22Rv1 (cell line): Measurements from ENCODE around the gene NTPCR.

ENCODE experiments used
- ZFX ChIP-seq: fragments of 450-650 bp; IDR thresholded peaks from 2 replicates; pipeline ENCODE4 v1.6.1; 2017; ENCODE audit warnings: antibody characterized with exemption, borderline replicate concordance
- TF ChIP-seq, protein P1 (sequence below): fragments of 450-650 bp; IDR thresholded peaks from 2 replicates; pipeline ENCODE4 v1.5.1; 2017; ENCODE audit warnings: mild to moderate bottlenecking

- TF ChIP-seq ZFX = no peak
- TF ChIP-seq, protein P1, sequence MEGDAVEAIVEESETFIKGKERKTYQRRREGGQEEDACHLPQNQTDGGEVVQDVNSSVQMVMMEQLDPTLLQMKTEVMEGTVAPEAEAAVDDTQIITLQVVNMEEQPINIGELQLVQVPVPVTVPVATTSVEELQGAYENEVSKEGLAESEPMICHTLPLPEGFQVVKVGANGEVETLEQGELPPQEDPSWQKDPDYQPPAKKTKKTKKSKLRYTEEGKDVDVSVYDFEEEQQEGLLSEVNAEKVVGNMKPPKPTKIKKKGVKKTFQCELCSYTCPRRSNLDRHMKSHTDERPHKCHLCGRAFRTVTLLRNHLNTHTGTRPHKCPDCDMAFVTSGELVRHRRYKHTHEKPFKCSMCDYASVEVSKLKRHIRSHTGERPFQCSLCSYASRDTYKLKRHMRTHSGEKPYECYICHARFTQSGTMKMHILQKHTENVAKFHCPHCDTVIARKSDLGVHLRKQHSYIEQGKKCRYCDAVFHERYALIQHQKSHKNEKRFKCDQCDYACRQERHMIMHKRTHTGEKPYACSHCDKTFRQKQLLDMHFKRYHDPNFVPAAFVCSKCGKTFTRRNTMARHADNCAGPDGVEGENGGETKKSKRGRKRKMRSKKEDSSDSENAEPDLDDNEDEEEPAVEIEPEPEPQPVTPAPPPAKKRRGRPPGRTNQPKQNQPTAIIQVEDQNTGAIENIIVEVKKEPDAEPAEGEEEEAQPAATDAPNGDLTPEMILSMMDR = no peak
Observed at GRCh38 chr1:232982238-232982944, 32.0 kb downstream of the NTPCR start.
